Measurements from ENCODE around the gene NINJ2. TPM values are rescaled to one million over a fixed set of nuclear protein-coding genes. Genes with fewer than 3 reads are reported as not detected.
A peak's percentile ranks its signal among the peaks of the same experiment; 100 is the strongest.

Gene NINJ2
- total RNA-seq, 2 donors from 2014 or later = 2.1 to 4.2 TPM

GRCh38 chr12:575948-576614, 87.2 kb downstream of the NINJ2 start:
- peaks cover 5% of the 10 kb centered on the region for H3K4me1 ChIP-seq
- H3K27ac ChIP-seq = peak overlapping the region; percentile 17

GRCh38 chr12:575129-575502, 88.1 kb downstream of the NINJ2 start:
- no peaks in the 10 kb centered on the region for H3K9me3 ChIP-seq

More at GRCh38 chr12:575948-576614, 87.2 kb downstream of the NINJ2 start:
- TF ChIP-seq CTCF (IDR thresholded peaks at IDR 0.05) = peak; percentile 100
- no peaks in the 10 kb centered on the region for H3K9me3 ChIP-seq
- no peaks in the 10 kb centered on the region for H3K27me3 ChIP-seq
- intact Hi-C loops (cut with DNase I) = loop anchor here (2.0 kb wide), 1 partner anchor 239 kb away; no protein-coding TSS in a partner anchor
- peak; percentile 83 for DNase-seq
- no peak overlapping the region for H3K4me3 ChIP-seq
- H3K9ac ChIP-seq (ENCODE audit: low read depth in 2 of 2, low read length in 2 of 2) = peak overlapping the region; percentile 8 to 52
- H3K36me3 ChIP-seq = no peaks in the 10 kb centered on the region

GRCh38 chr12:574475-575128, 88.6 kb downstream of the NINJ2 start:
- Histone ChIP-seq H3K9me3 (no peaks in the 10 kb centered on the region), H3K4me1 (peaks cover 5% of the 10 kb centered on the region), H3K9ac (ENCODE audit: low read depth in 2 of 2, low read length in 2 of 2) (no peak overlapping the region), H3K4me3 (no peak overlapping the region), H3K27ac (no peak overlapping the region), H3K27me3 (no peaks in the 10 kb centered on the region), H3K36me3 (no peaks in the 10 kb centered on the region)
- TF ChIP-seq CTCF (IDR thresholded peaks at IDR 0.05) = no peak
- intact Hi-C loops (cut with DNase I) = no loop called here
- DNase-seq = no peak

More at GRCh38 chr12:575129-575502, 88.1 kb downstream of the NINJ2 start:
- no peak overlapping the region for H3K9ac ChIP-seq (ENCODE audit: low read depth in 2 of 2, low read length in 2 of 2)
- H3K36me3 ChIP-seq = no peaks in the 10 kb centered on the region
- peaks cover 5% of the 10 kb centered on the region for H3K4me1 ChIP-seq
- H3K4me3 ChIP-seq = no peak overlapping the region
- intact Hi-C loops (cut with DNase I) = no loop called here
- H3K27me3 ChIP-seq = no peaks in the 10 kb centered on the region
- DNase-seq = no peak
- H3K27ac ChIP-seq = no peak overlapping the region
- no peak for TF ChIP-seq CTCF (IDR thresholded peaks at IDR 0.05)

- Histone ChIP-seq H3K27ac (no peak overlapping the region), H3K36me3 (no peaks in the 10 kb centered on the region), H3K27me3 (no peaks in the 10 kb centered on the region), H3K4me3 (no peak overlapping the region), H3K9me3 (no peaks in the 10 kb centered on the region), H3K4me1 (peaks cover 5% of the 10 kb centered on the region), H3K9ac (ENCODE audit: low read depth in 2 of 2, low read length in 2 of 2) (no peak overlapping the region)
- intact Hi-C loops (cut with DNase I) = no loop called here
- DNase-seq = no peak
- no peak for TF ChIP-seq CTCF (IDR thresholded peaks at IDR 0.05)
These were observed 90.0 kb downstream of the NINJ2 start for GRCh38 chr12:573232-573631.

- intact Hi-C loops (cut with DNase I) = no loop called here
- H3K4me3 ChIP-seq = no peak overlapping the region
- DNase-seq = no peak
- no peak for TF ChIP-seq CTCF (IDR thresholded peaks at IDR 0.05)
- no peaks in the 10 kb centered on the region for H3K27me3 ChIP-seq
- H3K9me3 ChIP-seq = no peaks in the 10 kb centered on the region
- H3K36me3 ChIP-seq = no peaks in the 10 kb centered on the region
- H3K4me1 ChIP-seq = peaks cover 5% of the 10 kb centered on the region
- H3K9ac ChIP-seq (ENCODE audit: low read depth in 2 of 2, low read length in 2 of 2) = no peak overlapping the region
- H3K27ac ChIP-seq = peak overlapping the region; percentile 3
These were observed 90.7 kb downstream of the NINJ2 start for GRCh38 chr12:572532-572899.
